Subcutaneous adipose tissue (tissue), 4 donors: Measurements from ENCODE around the gene MDGA2. TPM values are rescaled to one million over a fixed set of nuclear protein-coding genes. Genes with fewer than 3 reads are reported as not detected.

Experiments
- total RNA-seq, 4 donors: library from RNA; depleted of rRNA; stranded (reverse); fragments of >200 nt; gene quantifications; one replicate each; pipeline ENCODE4 v1.1.0, GENCODE V29; 2016
- TF ChIP-seq, protein P1 (sequence below): fragments of 450-650 bp; IDR thresholded peaks from one replicate; pipeline ENCODE4 v1.5.1; 2016; ENCODE audit warnings: low read depth, mild to moderate bottlenecking, control low read depth, antibody characterized with exemption, moderate library complexity

Gene MDGA2
- total RNA-seq, 4 donors from 2014 or later = 1.1 TPM; not detected in 3

DNA sequence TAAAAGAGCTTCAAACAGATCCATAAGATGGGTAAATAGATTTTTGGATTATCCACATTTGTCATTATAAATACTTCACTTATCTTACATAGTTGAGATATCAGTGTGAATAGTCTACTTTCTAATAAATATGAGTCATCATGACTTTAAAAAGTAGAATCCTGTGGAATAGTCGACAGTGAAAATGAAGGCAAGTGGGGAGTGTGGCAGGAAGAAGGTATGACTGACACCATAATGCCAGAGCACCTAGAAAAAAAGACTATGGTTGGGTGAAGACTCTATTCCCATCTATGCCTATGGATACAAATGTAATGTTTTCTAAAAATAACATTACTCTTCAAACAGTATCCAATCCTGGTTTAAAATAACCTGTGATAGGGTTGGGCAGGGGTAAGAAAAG is 117.5 kb downstream of the MDGA2 start:
- TF ChIP-seq, protein P1, sequence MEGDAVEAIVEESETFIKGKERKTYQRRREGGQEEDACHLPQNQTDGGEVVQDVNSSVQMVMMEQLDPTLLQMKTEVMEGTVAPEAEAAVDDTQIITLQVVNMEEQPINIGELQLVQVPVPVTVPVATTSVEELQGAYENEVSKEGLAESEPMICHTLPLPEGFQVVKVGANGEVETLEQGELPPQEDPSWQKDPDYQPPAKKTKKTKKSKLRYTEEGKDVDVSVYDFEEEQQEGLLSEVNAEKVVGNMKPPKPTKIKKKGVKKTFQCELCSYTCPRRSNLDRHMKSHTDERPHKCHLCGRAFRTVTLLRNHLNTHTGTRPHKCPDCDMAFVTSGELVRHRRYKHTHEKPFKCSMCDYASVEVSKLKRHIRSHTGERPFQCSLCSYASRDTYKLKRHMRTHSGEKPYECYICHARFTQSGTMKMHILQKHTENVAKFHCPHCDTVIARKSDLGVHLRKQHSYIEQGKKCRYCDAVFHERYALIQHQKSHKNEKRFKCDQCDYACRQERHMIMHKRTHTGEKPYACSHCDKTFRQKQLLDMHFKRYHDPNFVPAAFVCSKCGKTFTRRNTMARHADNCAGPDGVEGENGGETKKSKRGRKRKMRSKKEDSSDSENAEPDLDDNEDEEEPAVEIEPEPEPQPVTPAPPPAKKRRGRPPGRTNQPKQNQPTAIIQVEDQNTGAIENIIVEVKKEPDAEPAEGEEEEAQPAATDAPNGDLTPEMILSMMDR = no peak

DNA sequence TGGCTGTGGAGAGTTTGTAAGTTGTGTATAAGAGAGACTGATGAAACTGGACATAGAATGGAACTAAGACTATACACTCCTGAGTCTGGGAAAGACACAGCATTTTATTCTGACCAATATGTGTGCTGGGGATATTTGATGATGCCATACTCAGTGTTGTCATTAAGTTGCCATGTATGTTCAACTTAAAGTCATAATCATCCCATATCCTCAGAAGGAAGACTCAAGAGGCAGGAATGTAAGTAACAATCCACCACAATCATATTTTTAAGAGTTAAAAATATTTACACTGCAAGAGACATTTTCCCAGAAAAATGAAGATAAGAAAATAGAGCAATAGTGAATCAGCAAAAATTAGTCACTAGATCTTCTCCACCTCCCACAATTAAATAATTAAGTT is 120.1 kb downstream of the MDGA2 start:
- TF ChIP-seq, protein P1 = no peak

DNA sequence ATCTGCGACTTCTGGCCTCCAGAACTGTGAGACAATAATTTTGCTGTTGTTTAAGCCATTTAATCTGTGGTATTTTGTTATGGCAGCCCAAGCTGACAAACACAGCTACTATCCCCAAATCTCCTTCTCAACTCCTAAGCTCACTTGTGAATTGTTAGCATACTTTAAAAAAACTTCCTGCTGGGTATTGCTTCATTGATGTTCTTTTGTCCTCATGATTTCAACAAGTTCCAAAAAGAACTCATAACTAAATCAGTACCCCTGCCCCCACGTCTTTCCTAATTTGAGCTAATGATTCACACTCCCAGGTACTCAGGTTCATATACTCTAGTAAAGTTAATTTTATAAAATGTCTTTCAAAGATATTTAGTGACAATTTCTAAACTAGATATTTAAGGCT is 125.5 kb downstream of the MDGA2 start:
- TF ChIP-seq, protein P1 = no peak

DNA sequence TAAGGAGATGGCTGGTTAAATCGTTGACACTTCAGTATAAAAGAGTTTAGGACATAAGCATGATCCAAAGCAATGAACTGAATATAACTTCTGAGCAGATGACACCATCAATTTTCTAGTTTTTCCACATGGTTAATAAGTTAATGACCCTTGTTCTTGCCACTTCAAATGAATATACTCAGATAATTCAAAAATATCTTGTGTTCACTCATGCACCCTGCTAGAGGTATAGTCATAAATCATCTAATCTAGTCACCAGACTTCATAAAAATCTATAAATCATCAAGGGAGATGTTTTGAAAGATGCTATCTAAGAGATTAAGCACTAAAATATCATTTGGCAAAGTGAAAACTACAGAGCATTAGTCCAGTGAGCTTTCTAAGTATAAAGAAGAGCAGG is 131.9 kb downstream of the MDGA2 start:
- TF ChIP-seq, protein P1 = no peak

DNA sequence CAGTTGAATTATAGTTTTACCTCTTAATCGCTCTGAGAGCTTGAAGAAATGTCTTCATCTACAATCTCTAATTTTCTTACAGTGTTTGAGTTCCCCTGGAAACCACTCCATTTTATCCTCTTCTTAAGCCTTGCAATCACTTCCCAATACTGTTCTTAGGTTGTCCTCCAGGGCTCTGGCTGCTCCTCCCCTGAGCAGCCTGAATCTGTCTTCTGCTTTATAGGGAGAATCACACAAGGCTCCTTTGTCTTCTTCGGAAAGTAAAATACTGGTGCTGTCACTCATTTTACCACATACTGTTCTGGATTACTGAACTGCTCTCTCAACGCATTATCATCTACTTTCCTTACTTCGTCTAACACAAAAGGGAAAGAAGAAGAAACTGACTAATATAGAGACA is 133.7 kb downstream of the MDGA2 start:
- TF ChIP-seq, protein P1 = no peak

DNA sequence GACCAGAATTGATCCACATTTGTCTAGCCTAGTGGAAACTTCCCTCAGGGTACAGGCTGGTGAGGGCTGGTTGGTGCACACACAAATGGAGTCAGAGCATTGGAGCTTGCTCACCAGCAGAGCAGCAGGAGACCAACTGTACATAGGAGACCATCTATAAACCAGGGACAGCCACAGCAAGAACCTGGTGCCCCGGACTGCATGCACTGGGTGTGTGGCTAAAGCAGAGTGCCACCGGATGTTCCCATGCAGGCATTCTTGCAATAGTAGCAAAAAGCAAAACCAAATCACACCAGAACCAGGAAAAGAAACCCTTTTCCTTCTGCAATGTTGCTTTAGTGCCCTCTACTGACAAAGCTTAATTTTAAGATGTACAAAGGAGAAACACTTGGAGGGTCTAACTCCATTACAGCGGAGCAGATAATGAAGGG is 136.4 kb downstream of the MDGA2 start:
- TF ChIP-seq, protein P1 = no peak

DNA sequence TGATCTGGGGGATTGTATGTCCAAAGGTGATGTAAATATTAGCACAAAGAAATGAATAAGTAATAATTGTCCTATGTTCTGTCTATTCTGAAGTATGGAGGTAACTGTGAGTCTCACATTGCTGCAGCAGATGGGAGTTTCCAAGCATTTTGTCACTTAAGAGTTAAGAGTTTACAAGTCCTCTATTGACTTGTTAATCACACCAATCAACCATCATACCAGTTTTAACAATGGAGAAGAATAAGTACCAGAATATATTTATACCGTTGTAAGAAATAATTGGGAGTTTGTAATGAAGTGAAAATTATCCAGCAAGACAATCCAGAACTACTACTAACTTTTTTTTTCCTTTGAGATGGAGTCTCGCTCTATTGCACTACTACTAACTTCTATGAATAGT is 139.1 kb downstream of the MDGA2 start:
- TF ChIP-seq, protein P1 = no peak
